ENCODE measurements around the gene FUT1.

GRCh38 chr19:48703316-48703715 lies 49.1 kb downstream of the FUT1 start:
- TF ChIP-seq NRF1 (conservative IDR thresholded peaks at IDR 0.05; ENCODE audit: low read depth, low read length) (no peak), ZBTB33 (IDR thresholded peaks at IDR 0.05) (no peak), CTCF (IDR thresholded peaks at IDR 0.05 in 2 of 3, conservative IDR thresholded peaks at IDR 0.05 in 1 of 3; ENCODE audit: control insufficient read depth in 2 of 3, extremely low read depth in 1 of 3, insufficient read depth in 1 of 3, low read depth in 3 of 3, low read length in 3 of 3) (no peak), IKZF2 (IDR thresholded peaks at IDR 0.05) (no peak), POLR2A (IDR thresholded peaks at IDR 0.05; ENCODE audit: low read depth, low read length) (no peak), ZNF274 (IDR thresholded peaks at IDR 0.05; ENCODE audit: insufficient read depth, insufficient read length) (no peak), PAX5 (IDR thresholded peaks at IDR 0.05; ENCODE audit: borderline replicate concordance, low read depth, low read length) (no peak), BRCA1 (IDR thresholded peaks at IDR 0.05; ENCODE audit: low read depth, low read length) (no peak), MAX (IDR thresholded peaks at IDR 0.05; ENCODE audit: low read depth, low read length) (no peak), CREB1 (IDR thresholded peaks at IDR 0.05; ENCODE audit: low read depth) (no peak), PKNOX1 (IDR thresholded peaks at IDR 0.05) (no peak)

All from GM12878 (cell line).